HepG2 (cell line): ENCODE data around the gene GGTLC1. TPM values are rescaled to one million over a fixed set of nuclear protein-coding genes. Genes with fewer than 3 reads are reported as not detected.

Experiments used
- ARNT ChIP-seq: fragments of 450-650 bp; IDR thresholded peaks from 2 replicates; pipeline ENCODE4 v1.6.1; 2017
- CREB1 ChIP-seq, 2 experiments: fragments of 450-650 bp in 1 of 2; IDR thresholded peaks; 2 replicates each; pipeline ENCODE4 v1.6.1; 2016 to 2017; ENCODE audit warnings: control low read depth in 1 of 2, mild to moderate bottlenecking in 1 of 2, missing compliant biosample characterization in 1 of 2, missing genetic modification characterization in 1 of 2
- DNMT1 ChIP-seq: sonication (generic); formaldehyde crosslinking; IDR thresholded peaks from 2 replicates; pipeline ENCODE4 v1.5.1; 2020; ENCODE audit warnings: mild to moderate bottlenecking, missing genetic modification reagents
- FOXA1 ChIP-seq, 2 experiments: fragments of 450-650 bp in 1 of 2; sonication (generic) in 1 of 2; formaldehyde crosslinking in 1 of 2; IDR thresholded peaks; 2 replicates each; pipeline versions ENCODE4 v1.4.0 to v1.6.1; 2016 to 2020; ENCODE audit warnings: missing genetic modification reagents in 1 of 2
- FOXM1 ChIP-seq: sonication (generic); formaldehyde crosslinking; IDR thresholded peaks from 2 replicates; pipeline ENCODE4 v1.5.0; 2020; ENCODE audit warnings: missing genetic modification reagents
- FOXP1 ChIP-seq, 2 experiments: fragments of 450-650 bp in 1 of 2; IDR thresholded peaks; 2 replicates each; pipeline ENCODE4 v1.6.1; 2017 to 2018; ENCODE audit warnings: antibody characterized with exemption in 1 of 2
- KLF9 ChIP-seq: IDR thresholded peaks from 2 replicates; pipeline ENCODE4 v1.6.1; 2016; ENCODE audit warnings: low read depth
- MEIS1 ChIP-seq: sonication (generic); formaldehyde crosslinking; IDR thresholded peaks from 2 replicates; pipeline ENCODE4 v1.9.0; 2021; ENCODE audit warnings: mild to moderate bottlenecking, missing genetic modification reagents, moderate library complexity, borderline replicate concordance
- NBN ChIP-seq: fragments of 450-650 bp; conservative IDR thresholded peaks from 2 replicates; pipeline ENCODE4 v1.6.1; 2017
- NFE2 ChIP-seq: sonication (generic); formaldehyde crosslinking; IDR thresholded peaks from 2 replicates; pipeline ENCODE4 v1.4.0; 2020; ENCODE audit warnings: missing genetic modification reagents
- RAD51 ChIP-seq: fragments of 450-650 bp; IDR thresholded peaks from 2 replicates; pipeline ENCODE4 v1.6.1; 2016; ENCODE audit warnings: borderline replicate concordance
- SKI ChIP-seq: fragments of 450-650 bp; IDR thresholded peaks from one replicate; pipeline ENCODE4 v1.6.1; 2018; ENCODE audit warnings: mild to moderate bottlenecking; ENCODE audit not compliant: partially characterized antibody
- ZFP36L2 ChIP-seq: sonication (generic); formaldehyde crosslinking; IDR thresholded peaks from 2 replicates; pipeline ENCODE4 v1.4.0; 2020; ENCODE audit warnings: missing genetic modification reagents
- ZNF549 ChIP-seq: sonication (generic); formaldehyde crosslinking; IDR thresholded peaks from 2 replicates; pipeline ENCODE4 v1.5.0; 2020; ENCODE audit warnings: missing genetic modification reagents
- polyA plus RNA-seq, 8 experiments: library from polyadenylated mRNA; depleted of rRNA in 3 of 8; stranded (reverse) in 7 of 8; unstranded in 1 of 8; fragments of >200 nt; fragmentation: Illumina TruSeq in 4 of 8; extraction: Trizol in 4 of 8; gene quantifications; 2 replicates each; pipeline versions ENCODE4 v1.2.1 to v1.2.3, GENCODE V29; 2011 to 2016; ENCODE audit warnings: low read depth in 4 of 8, missing spikeins in 1 of 8, mixed read lengths in 1 of 8; ENCODE audit not compliant: insufficient read depth in 1 of 8
- total RNA-seq, 5 experiments: library from RNA; depleted of rRNA; stranded (reverse); fragments of >200 nt; fragmentation: Illumina TruSeq; extraction: Trizol; gene quantifications; 2 replicates each; pipeline ENCODE4 v1.2.3, GENCODE V29; 2016; ENCODE audit warnings: low read depth in 1 of 5
- TF ChIP-seq, protein P1 (sequence below): fragments of 450-650 bp; IDR thresholded peaks from 2 replicates; pipeline ENCODE4 v1.6.1; 2017
- TF ChIP-seq, protein P2 (sequence below): IDR thresholded peaks from 2 replicates; pipeline ENCODE4 v1.6.1; 2016; ENCODE audit warnings: missing compliant biosample characterization, missing genetic modification reagents, borderline replicate concordance
- TF ChIP-seq, protein P3 (sequence below): sonication (generic); formaldehyde crosslinking; IDR thresholded peaks from 2 replicates; pipeline ENCODE4 v1.8.0; 2022; ENCODE audit warnings: missing genetic modification reagents, mild to moderate bottlenecking, moderate library complexity, borderline replicate concordance
- TF ChIP-seq, protein P4 (sequence below): sonication (generic); formaldehyde crosslinking; IDR thresholded peaks from 2 replicates; pipeline ENCODE4 v1.8.0; 2022; ENCODE audit warnings: mild to moderate bottlenecking, missing genetic modification reagents; ENCODE audit not compliant: insufficient replicate concordance
- TF ChIP-seq, protein P5 (sequence below): IDR thresholded peaks from 2 replicates; pipeline ENCODE4 v1.6.1; 2012; ENCODE audit warnings: low read length, improper control_type of control experiment
- TF ChIP-seq, protein P6 (sequence below): sonication (generic); formaldehyde crosslinking; IDR thresholded peaks from 2 replicates; pipeline ENCODE4 v1.5.0; 2020; ENCODE audit warnings: missing genetic modification reagents

GGTLC1 gene
- total and polyA plus RNA-seq, 2 of the 13 experiments (the other 11 are each of a cell fraction or from before 2014, with no cell fraction given) = not detected

DNA sequence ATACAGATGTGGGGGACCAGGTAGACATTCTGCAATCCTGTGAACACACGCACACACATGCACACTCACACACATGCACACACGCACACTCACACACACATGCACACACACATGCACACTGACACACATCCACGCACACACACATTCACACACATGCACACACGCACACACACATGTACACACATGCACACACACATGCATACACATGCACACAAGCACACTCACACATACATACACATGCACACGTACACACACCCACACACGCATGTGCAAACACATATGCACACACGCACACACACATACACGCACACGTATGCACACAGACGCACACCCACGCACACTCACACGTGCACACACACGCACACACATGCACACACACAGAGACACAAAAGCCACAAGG lies 14.3 kb upstream of the GGTLC1 start (continued):
- TF ChIP-seq SKI (no peak), ZFP36L2 (CRISPR knock-in tag) (no peak), ZNF549 (CRISPR knock-in tag) (no peak), NBN (0 out of 2 replicates have a peak, but pooled peaks have one; percentile 93), NFE2 (no peak), DNMT1 (0 out of 2 replicates have a peak, but pooled peaks have one; percentile 51), ARNT (0 out of 2 replicates have a peak, but pooled peaks have one; percentile 78), FOXP1 (IDR thresholded peaks at IDR 0.05) (0 out of 2 replicates have a peak, but pooled peaks have one; percentile 9), FOXP1 (CRISPR knock-in tag; IDR thresholded peaks at IDR 0.05) (no peak), FOXM1 (CRISPR knock-in tag) (no peak), KLF9 (CRISPR knock-in tag) (no peak), CREB1 (IDR thresholded peaks at IDR 0.05) (peak; percentile 33; the same call in 1 of the 2 replicates), CREB1 (CRISPR knock-in tag; IDR thresholded peaks at IDR 0.05) (no peak), MEIS1 (CRISPR knock-in tag) (no peak), FOXA1 (IDR thresholded peaks at IDR 0.05) (peak; percentile 40; the same call in 1 of the 2 replicates), FOXA1 (CRISPR knock-in tag; IDR thresholded peaks at IDR 0.05) (no peak), RAD51 (peak; percentile 10; the same call in 1 of the 2 replicates)
- TF ChIP-seq, protein P1, sequence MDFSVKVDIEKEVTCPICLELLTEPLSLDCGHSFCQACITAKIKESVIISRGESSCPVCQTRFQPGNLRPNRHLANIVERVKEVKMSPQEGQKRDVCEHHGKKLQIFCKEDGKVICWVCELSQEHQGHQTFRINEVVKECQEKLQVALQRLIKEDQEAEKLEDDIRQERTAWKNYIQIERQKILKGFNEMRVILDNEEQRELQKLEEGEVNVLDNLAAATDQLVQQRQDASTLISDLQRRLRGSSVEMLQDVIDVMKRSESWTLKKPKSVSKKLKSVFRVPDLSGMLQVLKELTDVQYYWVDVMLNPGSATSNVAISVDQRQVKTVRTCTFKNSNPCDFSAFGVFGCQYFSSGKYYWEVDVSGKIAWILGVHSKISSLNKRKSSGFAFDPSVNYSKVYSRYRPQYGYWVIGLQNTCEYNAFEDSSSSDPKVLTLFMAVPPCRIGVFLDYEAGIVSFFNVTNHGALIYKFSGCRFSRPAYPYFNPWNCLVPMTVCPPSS = peak; percentile 95; the same call in 1 of the 2 replicates
- TF ChIP-seq, protein P2, sequence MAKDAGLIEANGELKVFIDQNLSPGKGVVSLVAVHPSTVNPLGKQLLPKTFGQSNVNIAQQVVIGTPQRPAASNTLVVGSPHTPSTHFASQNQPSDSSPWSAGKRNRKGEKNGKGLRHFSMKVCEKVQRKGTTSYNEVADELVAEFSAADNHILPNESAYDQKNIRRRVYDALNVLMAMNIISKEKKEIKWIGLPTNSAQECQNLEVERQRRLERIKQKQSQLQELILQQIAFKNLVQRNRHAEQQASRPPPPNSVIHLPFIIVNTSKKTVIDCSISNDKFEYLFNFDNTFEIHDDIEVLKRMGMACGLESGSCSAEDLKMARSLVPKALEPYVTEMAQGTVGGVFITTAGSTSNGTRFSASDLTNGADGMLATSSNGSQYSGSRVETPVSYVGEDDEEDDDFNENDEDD (CRISPR knock-in tag) = no peak
- TF ChIP-seq, protein P3, sequence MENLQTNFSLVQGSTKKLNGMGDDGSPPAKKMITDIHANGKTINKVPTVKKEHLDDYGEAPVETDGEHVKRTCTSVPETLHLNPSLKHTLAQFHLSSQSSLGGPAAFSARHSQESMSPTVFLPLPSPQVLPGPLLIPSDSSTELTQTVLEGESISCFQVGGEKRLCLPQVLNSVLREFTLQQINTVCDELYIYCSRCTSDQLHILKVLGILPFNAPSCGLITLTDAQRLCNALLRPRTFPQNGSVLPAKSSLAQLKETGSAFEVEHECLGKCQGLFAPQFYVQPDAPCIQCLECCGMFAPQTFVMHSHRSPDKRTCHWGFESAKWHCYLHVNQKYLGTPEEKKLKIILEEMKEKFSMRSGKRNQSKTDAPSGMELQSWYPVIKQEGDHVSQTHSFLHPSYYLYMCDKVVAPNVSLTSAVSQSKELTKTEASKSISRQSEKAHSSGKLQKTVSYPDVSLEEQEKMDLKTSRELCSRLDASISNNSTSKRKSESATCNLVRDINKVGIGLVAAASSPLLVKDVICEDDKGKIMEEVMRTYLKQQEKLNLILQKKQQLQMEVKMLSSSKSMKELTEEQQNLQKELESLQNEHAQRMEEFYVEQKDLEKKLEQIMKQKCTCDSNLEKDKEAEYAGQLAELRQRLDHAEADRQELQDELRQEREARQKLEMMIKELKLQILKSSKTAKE = 0 out of 2 replicates have a peak, but pooled peaks have one; percentile 15
- TF ChIP-seq, protein P4, sequence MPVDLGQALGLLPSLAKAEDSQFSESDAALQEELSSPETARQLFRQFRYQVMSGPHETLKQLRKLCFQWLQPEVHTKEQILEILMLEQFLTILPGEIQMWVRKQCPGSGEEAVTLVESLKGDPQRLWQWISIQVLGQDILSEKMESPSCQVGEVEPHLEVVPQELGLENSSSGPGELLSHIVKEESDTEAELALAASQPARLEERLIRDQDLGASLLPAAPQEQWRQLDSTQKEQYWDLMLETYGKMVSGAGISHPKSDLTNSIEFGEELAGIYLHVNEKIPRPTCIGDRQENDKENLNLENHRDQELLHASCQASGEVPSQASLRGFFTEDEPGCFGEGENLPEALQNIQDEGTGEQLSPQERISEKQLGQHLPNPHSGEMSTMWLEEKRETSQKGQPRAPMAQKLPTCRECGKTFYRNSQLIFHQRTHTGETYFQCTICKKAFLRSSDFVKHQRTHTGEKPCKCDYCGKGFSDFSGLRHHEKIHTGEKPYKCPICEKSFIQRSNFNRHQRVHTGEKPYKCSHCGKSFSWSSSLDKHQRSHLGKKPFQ (CRISPR knock-in tag) = no peak
- TF ChIP-seq, protein P5, sequence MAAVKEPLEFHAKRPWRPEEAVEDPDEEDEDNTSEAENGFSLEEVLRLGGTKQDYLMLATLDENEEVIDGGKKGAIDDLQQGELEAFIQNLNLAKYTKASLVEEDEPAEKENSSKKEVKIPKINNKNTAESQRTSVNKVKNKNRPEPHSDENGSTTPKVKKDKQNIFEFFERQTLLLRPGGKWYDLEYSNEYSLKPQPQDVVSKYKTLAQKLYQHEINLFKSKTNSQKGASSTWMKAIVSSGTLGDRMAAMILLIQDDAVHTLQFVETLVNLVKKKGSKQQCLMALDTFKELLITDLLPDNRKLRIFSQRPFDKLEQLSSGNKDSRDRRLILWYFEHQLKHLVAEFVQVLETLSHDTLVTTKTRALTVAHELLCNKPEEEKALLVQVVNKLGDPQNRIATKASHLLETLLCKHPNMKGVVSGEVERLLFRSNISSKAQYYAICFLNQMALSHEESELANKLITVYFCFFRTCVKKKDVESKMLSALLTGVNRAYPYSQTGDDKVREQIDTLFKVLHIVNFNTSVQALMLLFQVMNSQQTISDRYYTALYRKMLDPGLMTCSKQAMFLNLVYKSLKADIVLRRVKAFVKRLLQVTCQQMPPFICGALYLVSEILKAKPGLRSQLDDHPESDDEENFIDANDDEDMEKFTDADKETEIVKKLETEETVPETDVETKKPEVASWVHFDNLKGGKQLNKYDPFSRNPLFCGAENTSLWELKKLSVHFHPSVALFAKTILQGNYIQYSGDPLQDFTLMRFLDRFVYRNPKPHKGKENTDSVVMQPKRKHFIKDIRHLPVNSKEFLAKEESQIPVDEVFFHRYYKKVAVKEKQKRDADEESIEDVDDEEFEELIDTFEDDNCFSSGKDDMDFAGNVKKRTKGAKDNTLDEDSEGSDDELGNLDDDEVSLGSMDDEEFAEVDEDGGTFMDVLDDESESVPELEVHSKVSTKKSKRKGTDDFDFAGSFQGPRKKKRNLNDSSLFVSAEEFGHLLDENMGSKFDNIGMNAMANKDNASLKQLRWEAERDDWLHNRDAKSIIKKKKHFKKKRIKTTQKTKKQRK = no peak
- TF ChIP-seq, protein P6, sequence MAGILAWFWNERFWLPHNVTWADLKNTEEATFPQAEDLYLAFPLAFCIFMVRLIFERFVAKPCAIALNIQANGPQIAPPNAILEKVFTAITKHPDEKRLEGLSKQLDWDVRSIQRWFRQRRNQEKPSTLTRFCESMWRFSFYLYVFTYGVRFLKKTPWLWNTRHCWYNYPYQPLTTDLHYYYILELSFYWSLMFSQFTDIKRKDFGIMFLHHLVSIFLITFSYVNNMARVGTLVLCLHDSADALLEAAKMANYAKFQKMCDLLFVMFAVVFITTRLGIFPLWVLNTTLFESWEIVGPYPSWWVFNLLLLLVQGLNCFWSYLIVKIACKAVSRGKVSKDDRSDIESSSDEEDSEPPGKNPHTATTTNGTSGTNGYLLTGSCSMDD = no peak
